ENCODE results near the gene PHF21B.

GRCh38 chr22:45013138-45013537 is 3.3 kb upstream of the PHF21B start:
- TF ChIP-seq, protein P1, sequence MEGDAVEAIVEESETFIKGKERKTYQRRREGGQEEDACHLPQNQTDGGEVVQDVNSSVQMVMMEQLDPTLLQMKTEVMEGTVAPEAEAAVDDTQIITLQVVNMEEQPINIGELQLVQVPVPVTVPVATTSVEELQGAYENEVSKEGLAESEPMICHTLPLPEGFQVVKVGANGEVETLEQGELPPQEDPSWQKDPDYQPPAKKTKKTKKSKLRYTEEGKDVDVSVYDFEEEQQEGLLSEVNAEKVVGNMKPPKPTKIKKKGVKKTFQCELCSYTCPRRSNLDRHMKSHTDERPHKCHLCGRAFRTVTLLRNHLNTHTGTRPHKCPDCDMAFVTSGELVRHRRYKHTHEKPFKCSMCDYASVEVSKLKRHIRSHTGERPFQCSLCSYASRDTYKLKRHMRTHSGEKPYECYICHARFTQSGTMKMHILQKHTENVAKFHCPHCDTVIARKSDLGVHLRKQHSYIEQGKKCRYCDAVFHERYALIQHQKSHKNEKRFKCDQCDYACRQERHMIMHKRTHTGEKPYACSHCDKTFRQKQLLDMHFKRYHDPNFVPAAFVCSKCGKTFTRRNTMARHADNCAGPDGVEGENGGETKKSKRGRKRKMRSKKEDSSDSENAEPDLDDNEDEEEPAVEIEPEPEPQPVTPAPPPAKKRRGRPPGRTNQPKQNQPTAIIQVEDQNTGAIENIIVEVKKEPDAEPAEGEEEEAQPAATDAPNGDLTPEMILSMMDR (IDR thresholded peaks at IDR 0.05) = no peak
- TF ChIP-seq EZH2 (IDR thresholded peaks at IDR 0.05) (no peak), EZH2phosphoT487 (IDR thresholded peaks at IDR 0.05) (no peak)

All from neural progenitor cell (in vitro differentiated cells).